Measurements from ENCODE around the gene TMTC4. TPM values are rescaled to one million over a fixed set of nuclear protein-coding genes. Genes with fewer than 3 reads are reported as not detected.

TMTC4 gene
- total RNA-seq, 1 experiment from 2014 or later = 28.1 TPM

- Histone ChIP-seq H3K9me3 (ENCODE audit: control insufficient read depth, low read depth, low read length) (peaks cover 8% of the 10 kb centered on the region), H2BK15ac (ENCODE audit: low read depth, low read length) (no peak overlapping the region), H3K27me3 (ENCODE audit: insufficient read depth, low read length) (no peaks in the 10 kb centered on the region; the same call in 1 of the 2 replicates), H3K23me2 (ENCODE audit: insufficient read length, low read depth, low read length, poor library complexity, severe bottlenecking) (peaks cover 2% of the 10 kb centered on the region), H3K4me2 (ENCODE audit: insufficient read depth, insufficient read length, low read length) (no peak overlapping the region), H3K4ac (ENCODE audit: low read depth, low read length) (no peak overlapping the region), H3K9ac (ENCODE audit: extremely low read depth, insufficient read length, low read length) (no peak overlapping the region), H4K20me1 (ENCODE audit: control insufficient read depth, insufficient read depth, insufficient read length) (no peaks in the 10 kb centered on the region), H3T11ph (ENCODE audit: low read length) (no peak overlapping the region), H2BK120ac (ENCODE audit: low read depth, low read length, poor library complexity, severe bottlenecking) (no peak overlapping the region), H3K79me2 (ENCODE audit: insufficient read depth, low read length) (no peaks in the 10 kb centered on the region), H4K5ac (ENCODE audit: insufficient read length, low read depth, low read length) (no peak overlapping the region), H2AK5ac (ENCODE audit: insufficient read length, low read length) (no peak overlapping the region), H2BK5ac (ENCODE audit: insufficient read length, low read length) (no peak overlapping the region), H3K27ac (ENCODE audit: insufficient read length, low read depth, low read length) (no peak overlapping the region), H3K56ac (ENCODE audit: insufficient read length, low read depth, low read length) (no peak overlapping the region), H4K91ac (ENCODE audit: insufficient read length, low read depth, low read length) (no peak overlapping the region), H4K8ac (replicated peaks; ENCODE audit: insufficient read length, low read depth, low read length) (no peak overlapping the region), H3K14ac (ENCODE audit: insufficient read depth, low read length) (no peak overlapping the region), H3K18ac (ENCODE audit: insufficient read length, low read depth, low read length) (no peak overlapping the region), H3K4me1 (ENCODE audit: insufficient read depth, low read length) (no peaks in the 10 kb centered on the region), H2BK20ac (ENCODE audit: low read depth, low read length, poor library complexity, severe bottlenecking) (no peak overlapping the region), H3K23ac (ENCODE audit: insufficient read length, low read depth, low read length) (no peak overlapping the region), H2AFZ (ENCODE audit: low read length) (no peak overlapping the region), H2BK12ac (ENCODE audit: insufficient read length, low read depth, low read length) (no peak overlapping the region), H3K79me1 (ENCODE audit: insufficient read depth, low read depth, low read length, poor library complexity, severe bottlenecking) (no peaks in the 10 kb centered on the region)
- Mint-ChIP-seq H3K4me1 (peaks cover 3 to 7% of the 10 kb centered on the region in 2 experiments; a peak in 3 of 4 replicates), H3K36me3 (ENCODE audit: insufficient read depth in 1 of 3, low read depth in 3 of 3) (peaks cover 17 to 29% (median 21%) of the 10 kb centered on the region in 3 experiments), H3K27ac (no peak overlapping the region), H3K27me3 (ENCODE audit: low read depth) (peaks cover 11% of the 10 kb centered on the region), H3K9me3 (peaks cover 18 to 21% of the 10 kb centered on the region in 2 experiments; a peak in 4 of 5 replicates), H3K4me3 (no peak overlapping the region)
- no peak for DNase-seq
- TF ChIP-seq CTCF (conservative IDR thresholded peaks at IDR 0.05) = no peak
- no CpG with 5 or more reads among the region's 5 CpGs for WGBS (ENCODE audit: extremely low coverage, insufficient read length, low lambda C conversion rate)
These were observed 89.7 kb downstream of the TMTC4 start for GRCh38 chr13:100584896-100585295.
